ENCODE measurements around the gene SYNGR2. TPM values are rescaled to one million over a fixed set of nuclear protein-coding genes. Genes with fewer than 3 reads are reported as not detected.

Gene SYNGR2
- total and polyA plus RNA-seq, 2 donors (not counting 3 experiments of a cell fraction or from before 2014, with no cell fraction given), result 65.9 to 281 TPM

DNA sequence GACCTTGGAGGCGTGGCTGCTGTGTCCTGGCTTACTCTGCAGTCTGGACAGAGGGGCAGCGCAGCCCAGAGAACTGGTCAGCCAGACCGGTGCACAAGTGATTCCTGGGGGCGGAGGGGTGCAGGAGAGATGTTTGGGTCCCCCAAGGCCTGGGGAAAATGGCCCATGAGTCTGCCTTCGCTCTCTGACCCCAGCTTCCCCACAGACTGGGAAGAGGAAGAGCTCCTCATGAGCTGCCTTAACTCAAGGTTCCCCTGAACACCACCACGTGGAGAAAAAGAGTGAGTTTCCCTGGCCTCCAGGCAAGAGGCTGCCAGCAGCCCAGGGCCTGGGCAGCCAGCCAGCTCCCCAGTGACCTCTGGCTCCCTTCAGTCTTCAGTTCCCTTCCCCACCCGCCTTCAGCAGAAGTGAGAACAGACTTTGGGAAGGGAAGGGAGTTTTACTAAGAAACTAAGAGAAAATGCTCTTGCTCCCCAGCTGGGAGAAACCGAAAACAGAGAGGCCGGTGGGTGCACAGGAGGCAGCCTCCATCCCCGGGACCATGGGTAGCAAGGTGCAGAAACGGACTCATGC is 24.1 kb upstream of the SYNGR2 start:
- peak; percentile 98 for FAIRE-seq
- CTCF ChIA-PET, result interaction anchor here (0.9 to 1.5 kb wide), 5 partner anchors 10 to 107 kb away, joined by 3 to 12 read pairs (median 5); no protein-coding TSS in a partner anchor
- peaks cover 22% of the 10 kb centered on the region for H3K4me1 ChIP-seq (ENCODE audit: control insufficient read depth, extremely low read depth, insufficient read depth, low read length)
- TF ChIP-seq, protein P1, sequence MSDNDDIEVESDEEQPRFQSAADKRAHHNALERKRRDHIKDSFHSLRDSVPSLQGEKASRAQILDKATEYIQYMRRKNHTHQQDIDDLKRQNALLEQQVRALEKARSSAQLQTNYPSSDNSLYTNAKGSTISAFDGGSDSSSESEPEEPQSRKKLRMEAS (IDR thresholded peaks at IDR 0.05; ENCODE audit: insufficient read depth, insufficient read length), result peak; percentile 42
- TF ChIP-seq FOS (IDR thresholded peaks at IDR 0.05; ENCODE audit: borderline replicate concordance, insufficient read depth, low read length), result no peak
- DNase-seq (ENCODE audit: low read depth, low spot score), result peak; percentile 79
- intact Hi-C loops (cut with micrococcal nuclease), result no loop called here
- BruUV-seq (replicated peaks), result no TSS peak
- H4K20me1 ChIP-seq (replicated peaks; ENCODE audit: control insufficient read depth, extremely low read depth, insufficient read depth, low read length), result no peaks in the 10 kb centered on the region
- no peak overlapping the region for H2AFZ ChIP-seq (ENCODE audit: low read depth, low read length)
- H3K9me1 ChIP-seq (replicated peaks; ENCODE audit: control insufficient read depth, extremely low read depth, insufficient read depth, low read length), result no peaks in the 10 kb centered on the region
- dilution Hi-C loops (cut with MboI; ENCODE audit: extremely low pct_ligation_motif_present, low sequenced_read_pairs), result no loop called here
- no peak overlapping the region for H3K4me3 ChIP-seq (replicated peaks in 1 of 3; ENCODE audit: insufficient read depth in 1 of 3, low read depth in 1 of 3, low read length in 3 of 3)
- no peaks in the 10 kb centered on the region for H3K36me3 ChIP-seq (ENCODE audit: control insufficient read depth in 2 of 2, extremely low read depth in 1 of 2, insufficient read depth in 2 of 2, low read length in 2 of 2)
- POLR2A ChIA-PET, result interaction anchor here (0.6 to 1.3 kb wide), 2 partner anchors 8 to 43 kb away, joined by 3 read pairs; partner anchors contain the start of genes AFMID and TK1
- no peak overlapping the region for H3K4me2 ChIP-seq (ENCODE audit: insufficient read depth, low read length)
- no peak overlapping the region for H3K9ac ChIP-seq (replicated peaks; ENCODE audit: extremely low read depth, insufficient read depth, low read length)
- H3K79me2 ChIP-seq (ENCODE audit: control insufficient read depth, insufficient read depth, low read length), result no peaks in the 10 kb centered on the region
- no peaks in the 10 kb centered on the region for H3K9me3 ChIP-seq (replicated peaks; ENCODE audit: control insufficient read depth, insufficient read depth, low read length)
- H3K27ac ChIP-seq (ENCODE audit: insufficient read depth, low read depth, low read length), result no peak overlapping the region
- no peaks in the 10 kb centered on the region for H3K27me3 ChIP-seq (ENCODE audit: control insufficient read depth in 2 of 2, insufficient read depth in 2 of 2, low read length in 2 of 2)

DNA sequence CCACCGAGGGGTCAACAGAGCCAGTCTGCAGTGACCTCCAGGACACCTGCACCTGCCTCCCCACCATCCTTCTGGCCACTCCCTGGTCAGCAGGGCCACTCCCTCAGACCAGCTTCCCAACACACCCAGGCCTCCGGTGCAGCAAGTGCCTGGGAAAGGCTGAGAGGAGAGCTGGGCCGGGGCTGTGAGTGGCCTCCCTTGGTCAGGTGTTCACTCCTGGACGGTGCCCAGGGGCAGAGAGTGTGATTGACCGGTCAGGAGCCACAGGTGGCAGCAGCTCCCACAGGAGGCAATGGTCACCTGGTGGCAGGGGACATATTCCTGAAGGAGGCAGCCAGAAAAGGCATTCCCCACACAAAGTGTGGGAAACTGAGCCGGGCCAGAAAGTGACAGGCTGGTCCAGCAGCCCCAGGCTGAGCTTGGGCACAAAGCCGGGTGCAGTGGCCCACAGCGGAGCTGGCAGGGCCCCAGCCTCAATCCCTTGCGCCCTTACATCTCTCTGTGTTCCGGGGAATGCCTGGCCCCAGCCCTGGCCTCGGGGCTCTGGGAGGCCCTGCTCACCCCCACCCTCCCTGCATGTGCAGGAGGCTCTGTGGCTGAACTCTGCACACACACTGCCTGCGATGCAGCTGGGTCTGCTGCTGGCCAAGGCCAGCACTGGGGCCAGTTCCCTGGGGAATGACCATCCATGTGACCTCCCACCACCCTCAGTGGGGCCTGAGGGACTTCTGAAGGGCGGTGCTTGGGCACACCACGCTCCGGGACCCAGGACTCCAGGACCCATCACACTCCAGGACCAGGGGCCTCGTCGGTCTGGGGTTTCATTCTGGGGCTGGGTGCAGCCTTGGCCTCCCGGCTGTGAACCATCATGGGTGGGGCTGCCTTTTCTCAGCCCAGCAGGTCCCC is 23.4 kb upstream of the SYNGR2 start:
- no peak overlapping the region for H2AFZ ChIP-seq (ENCODE audit: low read depth, low read length)
- no peaks in the 10 kb centered on the region for H3K36me3 ChIP-seq (ENCODE audit: control insufficient read depth in 2 of 2, extremely low read depth in 1 of 2, insufficient read depth in 2 of 2, low read length in 2 of 2)
- H3K9me3 ChIP-seq (replicated peaks; ENCODE audit: control insufficient read depth, insufficient read depth, low read length), result no peaks in the 10 kb centered on the region
- H3K4me2 ChIP-seq (ENCODE audit: insufficient read depth, low read length), result no peak overlapping the region
- ChIA-PET POLR2A (interaction anchor here (0.6 to 1.3 kb wide), 2 partner anchors 7 to 42 kb away, joined by 3 read pairs; partner anchors contain the start of genes AFMID and TK1), CTCF (interaction anchor here (0.9 to 1.5 kb wide), 5 partner anchors 11 to 106 kb away, joined by 3 to 12 read pairs (median 5); no protein-coding TSS in a partner anchor)
- no peak overlapping the region for H3K27ac ChIP-seq (ENCODE audit: insufficient read depth, low read depth, low read length)
- FAIRE-seq (no peak), DNase-seq (ENCODE audit: low read depth, low spot score) (no peak)
- no peak overlapping the region for H3K4me3 ChIP-seq (replicated peaks in 1 of 3; ENCODE audit: insufficient read depth in 1 of 3, low read depth in 1 of 3, low read length in 3 of 3)
- no peak for TF ChIP-seq GATA2 (IDR thresholded peaks at IDR 0.05; ENCODE audit: insufficient read depth, insufficient read length, low read depth, low read length)
- no peaks in the 10 kb centered on the region for H3K27me3 ChIP-seq (ENCODE audit: control insufficient read depth in 2 of 2, insufficient read depth in 2 of 2, low read length in 2 of 2)
- dilution Hi-C loops (cut with MboI; ENCODE audit: extremely low pct_ligation_motif_present, low sequenced_read_pairs) (no loop called here), intact Hi-C loops (cut with micrococcal nuclease) (no loop called here)
- H3K79me2 ChIP-seq (ENCODE audit: control insufficient read depth, insufficient read depth, low read length), result no peaks in the 10 kb centered on the region
- no TSS peak for BruUV-seq (replicated peaks)
- H3K4me1 ChIP-seq (ENCODE audit: control insufficient read depth, extremely low read depth, insufficient read depth, low read length), result peaks cover 22% of the 10 kb centered on the region
- no peaks in the 10 kb centered on the region for H4K20me1 ChIP-seq (replicated peaks; ENCODE audit: control insufficient read depth, extremely low read depth, insufficient read depth, low read length)
- H3K9me1 ChIP-seq (replicated peaks; ENCODE audit: control insufficient read depth, extremely low read depth, insufficient read depth, low read length), result no peaks in the 10 kb centered on the region
- no peak overlapping the region for H3K9ac ChIP-seq (replicated peaks; ENCODE audit: extremely low read depth, insufficient read depth, low read length)

Measured in endothelial cell of umbilical vein (primary cell).